Loucy (cell line): ENCODE results near the gene ATP5MC2.

Experiments
- H2AFZ ChIP-seq: fragments of 200-600 bp; sonication (generic); 2 replicates; pipeline ENCODE4 v1.6.0; 2016; ENCODE audit warnings: antibody characterized with exemption, mild to moderate bottlenecking, low read length, moderate library complexity
- H3F3A ChIP-seq: fragments of 200-600 bp; 2 replicates; pipeline ENCODE4 v1.6.0; 2016; ENCODE audit warnings: antibody characterized with exemption, low read depth, mild to moderate bottlenecking
- H3K27me3 ChIP-seq: fragments of 200-600 bp; sonication (generic); 2 replicates; pipeline ENCODE4 v1.6.1; 2014; ENCODE audit warnings: low read length, mild to moderate bottlenecking; ENCODE audit not compliant: insufficient read depth, poor library complexity, severe bottlenecking
- H3K36me3 ChIP-seq: fragments of 200-600 bp; sonication (generic); 2 replicates; pipeline ENCODE4 v1.6.1; 2016; ENCODE audit warnings: low read length; ENCODE audit not compliant: insufficient read depth
- H3K4me1 ChIP-seq: fragments of 200-600 bp; sonication (generic); 2 replicates; pipeline ENCODE4 v1.5.1; 2014; ENCODE audit warnings: low read length, mild to moderate bottlenecking; ENCODE audit not compliant: insufficient read depth, poor library complexity, severe bottlenecking
- H3K4me2 ChIP-seq: fragments of 200-600 bp; sonication (generic); 2 replicates; pipeline ENCODE4 v1.6.0; 2014; ENCODE audit warnings: antibody characterized with exemption, low read length, low read depth, mild to moderate bottlenecking; ENCODE audit not compliant: poor library complexity, severe bottlenecking
- H3K4me3 ChIP-seq: fragments of 200-600 bp; sonication (generic); 2 replicates; pipeline ENCODE4 v1.5.1; 2014; ENCODE audit warnings: low read length, mild to moderate bottlenecking, mixed read lengths; ENCODE audit not compliant: poor library complexity, severe bottlenecking
- H3K79me2 ChIP-seq: fragments of 200-600 bp; sonication (generic); 2 replicates; pipeline ENCODE4 v1.6.1; 2014; ENCODE audit warnings: low read length; ENCODE audit not compliant: insufficient read depth
- H3K9ac ChIP-seq: fragments of 200-600 bp; sonication (generic); 2 replicates; pipeline ENCODE4 v1.6.0; 2014; ENCODE audit warnings: mild to moderate bottlenecking, low read depth, low read length, moderate library complexity; ENCODE audit not compliant: poor library complexity, severe bottlenecking
- H3K9me2 ChIP-seq: fragments of 200-600 bp; sonication (generic); replicated peaks from 2 replicates; pipeline ENCODE4 v1.6.1; 2016; ENCODE audit warnings: low read depth, low read length, mixed read lengths
- H3K9me3 ChIP-seq: fragments of 200-600 bp; sonication (generic); 2 replicates; pipeline ENCODE4 v1.6.1; 2014; ENCODE audit warnings: mild to moderate bottlenecking, antibody characterized with exemption, low read length, low read depth; ENCODE audit not compliant: insufficient read depth
- H4K20me1 ChIP-seq: fragments of 200-600 bp; sonication (generic); 2 replicates; pipeline ENCODE4 v1.6.0; 2014; ENCODE audit warnings: antibody characterized with exemption, low read length, mild to moderate bottlenecking; ENCODE audit not compliant: insufficient read depth, poor library complexity, severe bottlenecking
- CTCF ChIP-seq: fragments of 200-600 bp; sonication (generic); conservative IDR thresholded peaks from 2 replicates; pipeline ENCODE4 v1.5.1; 2014; ENCODE audit warnings: mild to moderate bottlenecking, antibody characterized with exemption, low read length
- EZH2phosphoT487 ChIP-seq: fragments of 200-600 bp; IDR thresholded peaks from 2 replicates; pipeline ENCODE4 v1.6.1; 2018; ENCODE audit warnings: antibody characterized with exemption, mild to moderate bottlenecking, moderate library complexity, borderline replicate concordance

The ATP5MC2 gene

GRCh38 chr12:53670308-53670707 lies 5.6 kb downstream of the ATP5MC2 start:
- no peaks in the 10 kb centered on the region for H3K9me2 ChIP-seq
- H3F3A ChIP-seq, result no peaks in the 10 kb centered on the region
- peaks cover 27% of the 10 kb centered on the region for H4K20me1 ChIP-seq
- peaks cover 56% of the 10 kb centered on the region; the same call in 1 of the 2 replicates for H3K36me3 ChIP-seq
- H3K9ac ChIP-seq, result peak overlapping the region; percentile 12
- no peaks in the 10 kb centered on the region for H3K27me3 ChIP-seq
- H3K4me1 ChIP-seq, result peaks cover 42% of the 10 kb centered on the region
- H3K9me3 ChIP-seq, result no peaks in the 10 kb centered on the region
- no peak for TF ChIP-seq EZH2phosphoT487
- TF ChIP-seq CTCF, result no peak
- peak overlapping the region; percentile 60 for H3K4me2 ChIP-seq
- peaks cover 62% of the 10 kb centered on the region for H3K79me2 ChIP-seq
- H3K4me3 ChIP-seq, result peak overlapping the region; percentile 7
- H2AFZ ChIP-seq, result no peak overlapping the region

- Histone ChIP-seq H3K4me1 (peaks cover 16% of the 10 kb centered on the region), H3K27me3 (no peaks in the 10 kb centered on the region), H3K36me3 (peaks cover 67% of the 10 kb centered on the region; the same call in 1 of the 2 replicates), H3K9ac (no peak overlapping the region), H3K4me2 (no peak overlapping the region), H2AFZ (no peak overlapping the region), H3K9me2 (no peaks in the 10 kb centered on the region), H3F3A (no peaks in the 10 kb centered on the region), H3K79me2 (peaks cover 30% of the 10 kb centered on the region), H3K4me3 (no peak overlapping the region), H4K20me1 (peaks cover 27% of the 10 kb centered on the region), H3K9me3 (no peaks in the 10 kb centered on the region)
- TF ChIP-seq CTCF (no peak), EZH2phosphoT487 (no peak)
Observed at GRCh38 chr12:53667080-53667479, 8.8 kb downstream of the ATP5MC2 start.

GRCh38 chr12:53664936-53665335 lies 10.9 kb downstream of the ATP5MC2 start:
- TF ChIP-seq EZH2phosphoT487, result no peak
- TF ChIP-seq CTCF, result no peak
- no peaks in the 10 kb centered on the region for H3K9me2 ChIP-seq
- H3K4me3 ChIP-seq, result no peak overlapping the region
- H3K36me3 ChIP-seq, result peaks cover 49% of the 10 kb centered on the region; the same call in 1 of the 2 replicates
- peaks cover 11% of the 10 kb centered on the region for H4K20me1 ChIP-seq
- peaks cover 11% of the 10 kb centered on the region for H3K79me2 ChIP-seq
- no peak overlapping the region for H3K4me2 ChIP-seq
- no peaks in the 10 kb centered on the region for H3K9me3 ChIP-seq
- no peaks in the 10 kb centered on the region for H3K27me3 ChIP-seq
- H2AFZ ChIP-seq, result no peak overlapping the region
- peaks cover 2% of the 10 kb centered on the region for H3K4me1 ChIP-seq
- no peak overlapping the region for H3K9ac ChIP-seq
- H3F3A ChIP-seq, result no peaks in the 10 kb centered on the region
